ENCODE results near the gene ARAP3.

DNA sequence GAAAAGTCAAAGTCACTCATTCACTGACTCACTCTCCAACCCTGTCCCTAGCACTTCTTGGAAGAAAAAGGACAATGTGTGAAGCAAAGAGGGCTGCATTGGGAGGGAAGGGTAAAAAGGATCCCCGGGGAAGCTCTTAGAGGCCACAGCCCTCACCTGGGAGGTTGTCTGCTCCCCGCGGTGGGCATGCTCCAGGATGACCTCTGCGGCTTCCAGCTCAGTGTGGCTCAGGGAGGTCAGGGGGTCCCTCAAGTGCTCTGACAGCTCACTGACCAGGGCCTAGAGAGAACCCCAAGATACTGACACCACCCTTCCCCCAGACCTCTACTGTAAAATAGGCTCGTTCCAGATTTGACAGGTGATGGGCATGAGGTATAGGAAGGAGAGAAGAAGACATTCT, 34.8 kb downstream of the ARAP3 start:
- TF ChIP-seq CTCF (IDR thresholded peaks at IDR 0.05) (no peak), POLR2A (IDR thresholded peaks at IDR 0.05) (no peak)

All from body of pancreas (tissue), 4 donors.